Ovary (tissue), 3 donors: ENCODE results near the gene ABHD10.

Experiments
- POLR2A ChIP-seq: fragments of 450-650 bp; IDR thresholded peaks from one replicate; pipeline ENCODE4 v1.6.1; 2017; ENCODE audit warnings: antibody characterized with exemption, mild to moderate bottlenecking, moderate library complexity
- TF ChIP-seq, protein P1 (sequence below), 3 donors: fragments of 450-650 bp in 2 of 3; fragments of 200-600 bp in 1 of 3; IDR thresholded peaks; one replicate each; pipeline versions ENCODE4 v1.5.1 to v1.8.0; 2016 to 2022; ENCODE audit warnings: antibody characterized with exemption in 3 of 3, mild to moderate bottlenecking in 1 of 3
- donor health status: DM: no; HTN: no; CAD: no.

DNA sequence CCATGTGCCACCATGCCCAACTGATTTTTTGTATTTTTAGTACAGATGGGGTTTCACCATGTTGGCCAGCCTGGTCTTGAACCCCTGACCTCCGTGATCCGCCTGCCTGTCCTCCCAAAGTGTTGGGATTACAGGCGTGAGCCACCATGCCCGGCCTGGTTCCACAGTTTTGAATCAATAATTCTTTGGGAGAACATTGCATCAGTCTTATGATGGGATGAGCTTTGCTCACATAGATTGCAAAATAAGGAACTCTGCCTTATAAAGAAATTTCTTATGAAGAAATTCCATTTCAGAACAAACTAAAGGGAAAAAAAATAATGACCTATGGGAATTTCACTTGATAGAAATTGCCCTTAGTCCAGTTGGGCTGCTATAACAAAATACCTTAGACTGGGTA, 39.9 kb downstream of the ABHD10 start:
- TF ChIP-seq, protein P1, sequence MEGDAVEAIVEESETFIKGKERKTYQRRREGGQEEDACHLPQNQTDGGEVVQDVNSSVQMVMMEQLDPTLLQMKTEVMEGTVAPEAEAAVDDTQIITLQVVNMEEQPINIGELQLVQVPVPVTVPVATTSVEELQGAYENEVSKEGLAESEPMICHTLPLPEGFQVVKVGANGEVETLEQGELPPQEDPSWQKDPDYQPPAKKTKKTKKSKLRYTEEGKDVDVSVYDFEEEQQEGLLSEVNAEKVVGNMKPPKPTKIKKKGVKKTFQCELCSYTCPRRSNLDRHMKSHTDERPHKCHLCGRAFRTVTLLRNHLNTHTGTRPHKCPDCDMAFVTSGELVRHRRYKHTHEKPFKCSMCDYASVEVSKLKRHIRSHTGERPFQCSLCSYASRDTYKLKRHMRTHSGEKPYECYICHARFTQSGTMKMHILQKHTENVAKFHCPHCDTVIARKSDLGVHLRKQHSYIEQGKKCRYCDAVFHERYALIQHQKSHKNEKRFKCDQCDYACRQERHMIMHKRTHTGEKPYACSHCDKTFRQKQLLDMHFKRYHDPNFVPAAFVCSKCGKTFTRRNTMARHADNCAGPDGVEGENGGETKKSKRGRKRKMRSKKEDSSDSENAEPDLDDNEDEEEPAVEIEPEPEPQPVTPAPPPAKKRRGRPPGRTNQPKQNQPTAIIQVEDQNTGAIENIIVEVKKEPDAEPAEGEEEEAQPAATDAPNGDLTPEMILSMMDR (IDR thresholded peaks at IDR 0.05), result no peak
- no peak for TF ChIP-seq POLR2A
